ENCODE measurements around the gene TPRKB. TPM values are rescaled to one million over a fixed set of nuclear protein-coding genes. Genes with fewer than 3 reads are reported as not detected.
"Not testable (repeated sequence)": the region's sequence is repeated elsewhere in the genome, so short reads cannot be mapped to it uniquely, and the experiment has no call there.

TPRKB gene
- total RNA-seq, 1 experiment from 2014 or later = 38.5 TPM

GRCh38 chr2:73718851-73719621 is 18.1 kb downstream of the TPRKB start:
- no peaks in the 10 kb centered on the region; the same call in 1 of the 2 replicates for H3K9me3 ChIP-seq (ENCODE audit: control insufficient read depth, insufficient read depth, low read depth, low read length)
- ChIA-PET POLR2A (interaction anchor here (0.6 kb wide), 1 partner anchor 522 kb away, joined by 7 read pairs; no protein-coding TSS in a partner anchor), CTCF (no interaction called here)
- ATAC-seq (no peak), DNase-seq (ENCODE audit: low read depth, low spot score) (no peak)
- H3K4me1 ChIP-seq (ENCODE audit: control insufficient read depth, insufficient read depth, low read length) = no peaks in the 10 kb centered on the region
- TF ChIP-seq SIN3A (IDR thresholded peaks at IDR 0.05; ENCODE audit: borderline replicate concordance, insufficient read depth, low read depth, low read length) (no peak), REST (IDR thresholded peaks at IDR 0.05; ENCODE audit: insufficient read depth in 1 of 2, low read depth in 2 of 2, low read length in 1 of 2) (no peak), POLR2AphosphoS5 (IDR thresholded peaks at IDR 0.05; ENCODE audit: low read depth, low read length) (no peak), TCF7L2 (IDR thresholded peaks at IDR 0.05; ENCODE audit: low read depth, low read length) (no peak), CTCF (IDR thresholded peaks at IDR 0.05) (no peak)
- no peaks in the 10 kb centered on the region for H3K36me3 ChIP-seq (ENCODE audit: control insufficient read depth, insufficient read depth, low read length)
- H3K27ac ChIP-seq (ENCODE audit: low read length) = no peak overlapping the region
- intact Hi-C loops (cut with micrococcal nuclease; ENCODE audit: unreplicated experiment) = no loop called here
- BruUV-seq (replicated peaks) = no TSS peak
- in situ Hi-C loops (cut with HindIII; ENCODE audit: low pct_unique_long_range_greater_than_20kb, low sequenced_read_pairs) = no loop called here
- no peak overlapping the region for H3K4me3 ChIP-seq (ENCODE audit: low read depth in 2 of 2, low read length in 2 of 2)
- H3K27me3 ChIP-seq (ENCODE audit: control insufficient read depth, insufficient read depth, low read length) = no peaks in the 10 kb centered on the region

- ATAC-seq = no peak
- no peak for TF ChIP-seq REST (IDR thresholded peaks at IDR 0.05; ENCODE audit: insufficient read depth in 1 of 2, low read depth in 2 of 2, low read length in 1 of 2)
- no peak for TF ChIP-seq TCF7L2 (IDR thresholded peaks at IDR 0.05; ENCODE audit: low read depth, low read length)
- TF ChIP-seq CTCF (IDR thresholded peaks at IDR 0.05) = no peak
- TF ChIP-seq POLR2AphosphoS5 (IDR thresholded peaks at IDR 0.05; ENCODE audit: low read depth, low read length) = no peak
- intact Hi-C loops (cut with micrococcal nuclease; ENCODE audit: unreplicated experiment) = no loop called here
- CTCF ChIA-PET = no interaction called here
- H3K27me3 ChIP-seq (ENCODE audit: control insufficient read depth, insufficient read depth, low read length) = no peaks in the 10 kb centered on the region
- H3K9me3 ChIP-seq (ENCODE audit: control insufficient read depth, insufficient read depth, low read depth, low read length) = no peaks in the 10 kb centered on the region; the same call in 1 of the 2 replicates
- no peaks in the 10 kb centered on the region for H3K36me3 ChIP-seq (ENCODE audit: control insufficient read depth, insufficient read depth, low read length)
- DNase-seq (ENCODE audit: low read depth, low spot score) = no peak
- POLR2A ChIA-PET = interaction anchor here (0.6 kb wide), 1 partner anchor 522 kb away, joined by 7 read pairs; no protein-coding TSS in a partner anchor
- H3K4me3 ChIP-seq (ENCODE audit: low read depth in 2 of 2, low read length in 2 of 2) = no peak overlapping the region
- H3K4me1 ChIP-seq (ENCODE audit: control insufficient read depth, insufficient read depth, low read length) = no peaks in the 10 kb centered on the region
- in situ Hi-C loops (cut with HindIII; ENCODE audit: low pct_unique_long_range_greater_than_20kb, low sequenced_read_pairs) = no loop called here
- H3K27ac ChIP-seq (ENCODE audit: low read length) = no peak overlapping the region
- no TSS peak for BruUV-seq (replicated peaks)
These were observed 18.7 kb downstream of the TPRKB start for GRCh38 chr2:73718421-73718820.

GRCh38 chr2:73717695-73718094 is 19.4 kb downstream of the TPRKB start:
- H3K4me3 ChIP-seq (ENCODE audit: low read depth in 2 of 2, low read length in 2 of 2); H3K27ac ChIP-seq (ENCODE audit: low read length); intact Hi-C loops (cut with micrococcal nuclease; ENCODE audit: unreplicated experiment); H3K4me1 ChIP-seq (ENCODE audit: control insufficient read depth, insufficient read depth, low read length); DNase-seq (ENCODE audit: low read depth, low spot score); H3K9me3 ChIP-seq (ENCODE audit: control insufficient read depth, insufficient read depth, low read depth, low read length); CTCF ChIA-PET; ATAC-seq; in situ Hi-C loops (cut with HindIII; ENCODE audit: low pct_unique_long_range_greater_than_20kb, low sequenced_read_pairs); H3K27me3 ChIP-seq (ENCODE audit: control insufficient read depth, insufficient read depth, low read length); H3K36me3 ChIP-seq (ENCODE audit: control insufficient read depth, insufficient read depth, low read length); POLR2A ChIA-PET; BruUV-seq (replicated peaks): not testable (repeated sequence)

Measured in Panc1 (cell line).